ENCODE data around the gene TREML2. TPM values are rescaled to one million over a fixed set of nuclear protein-coding genes. Genes with fewer than 3 reads are reported as not detected.

The TREML2 gene
- total and polyA plus RNA-seq, 2 of the 13 experiments (the other 11 are each of a cell fraction or from before 2014, with no cell fraction given), result not detected

DNA sequence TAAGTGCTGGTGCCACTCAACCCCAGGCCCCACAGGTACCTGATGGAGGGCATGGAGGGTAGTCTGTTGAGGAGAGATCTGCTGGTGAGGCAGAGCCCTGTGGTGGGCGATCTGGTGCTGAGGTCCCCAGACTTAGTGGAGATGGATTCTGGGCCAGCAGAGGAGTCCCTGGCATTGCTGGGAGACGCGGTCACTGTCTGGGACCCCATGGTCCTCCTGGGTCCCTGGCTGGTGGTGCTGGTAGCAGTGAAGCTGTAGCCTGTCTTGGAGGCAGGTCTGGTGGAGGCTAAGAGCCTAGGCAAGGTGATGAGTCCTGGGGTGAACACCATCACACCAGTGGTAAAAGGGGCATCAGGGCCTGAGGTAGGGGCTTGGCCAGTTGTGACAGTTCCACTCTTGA lies 6.6 kb downstream of the TREML2 start:
- in situ Hi-C loops (cut with HindIII; ENCODE audit: extremely low pct_ligation_motif_present, low pct_unique_long_range_greater_than_20kb) (no loop called here), intact Hi-C loops (cut with micrococcal nuclease; ENCODE audit: unreplicated experiment) (no loop called here)
- no TSS peak for BruUV-seq (replicated peaks)
- H3K9me3 ChIP-seq (ENCODE audit: low read length), result peaks cover 12% of the 10 kb centered on the region
- no peaks in the 10 kb centered on the region for H3K79me2 ChIP-seq (ENCODE audit: insufficient read depth, low read length)
- H3K27ac ChIP-seq (ENCODE audit: extremely low read length, insufficient read depth, low read length), result no peak overlapping the region
- POLR2A ChIA-PET, result no interaction called here
- ATAC-seq, result no peak
- no peaks in the 10 kb centered on the region for H4K20me1 ChIP-seq (ENCODE audit: insufficient read depth, low read length)
- H3K4me2 ChIP-seq (ENCODE audit: low read depth, low read length), result no peak overlapping the region
- no peak for FAIRE-seq
- H3K4me3 ChIP-seq (replicated peaks in 1 of 3; ENCODE audit: insufficient read depth in 1 of 3, low read depth in 2 of 3, low read length in 3 of 3), result no peak overlapping the region
- CTCF ChIA-PET (ENCODE audit: low intra/inter-chr PET ratio, low total read pairs), result no interaction called here
- WGBS (ENCODE audit: low lambda C conversion rate), result 0% methylated on average over 3 of the region's 3 CpGs
- H2AFZ ChIP-seq (ENCODE audit: low read length), result no peak overlapping the region
- TF ChIP-seq TARDBP (CRISPR knock-in tag; IDR thresholded peaks at IDR 0.05) (no peak), SYNCRIP (IDR thresholded peaks at IDR 0.05; ENCODE audit: insufficient read depth, low read depth, low read length) (no peak), BRCA1 (CRISPR knock-in tag; IDR thresholded peaks at IDR 0.05) (no peak), ATAD3A (CRISPR knock-in tag; IDR thresholded peaks at IDR 0.05) (no peak), KDM4B (CRISPR knock-in tag; IDR thresholded peaks at IDR 0.05) (no peak), JUND (CRISPR knock-in tag; IDR thresholded peaks at IDR 0.05) (no peak), KDM6A (CRISPR knock-in tag; IDR thresholded peaks at IDR 0.05; ENCODE audit: low read depth) (no peak), KLF9 (CRISPR knock-in tag; IDR thresholded peaks at IDR 0.05; ENCODE audit: low read depth) (no peak)
- TF ChIP-seq, protein P1, sequence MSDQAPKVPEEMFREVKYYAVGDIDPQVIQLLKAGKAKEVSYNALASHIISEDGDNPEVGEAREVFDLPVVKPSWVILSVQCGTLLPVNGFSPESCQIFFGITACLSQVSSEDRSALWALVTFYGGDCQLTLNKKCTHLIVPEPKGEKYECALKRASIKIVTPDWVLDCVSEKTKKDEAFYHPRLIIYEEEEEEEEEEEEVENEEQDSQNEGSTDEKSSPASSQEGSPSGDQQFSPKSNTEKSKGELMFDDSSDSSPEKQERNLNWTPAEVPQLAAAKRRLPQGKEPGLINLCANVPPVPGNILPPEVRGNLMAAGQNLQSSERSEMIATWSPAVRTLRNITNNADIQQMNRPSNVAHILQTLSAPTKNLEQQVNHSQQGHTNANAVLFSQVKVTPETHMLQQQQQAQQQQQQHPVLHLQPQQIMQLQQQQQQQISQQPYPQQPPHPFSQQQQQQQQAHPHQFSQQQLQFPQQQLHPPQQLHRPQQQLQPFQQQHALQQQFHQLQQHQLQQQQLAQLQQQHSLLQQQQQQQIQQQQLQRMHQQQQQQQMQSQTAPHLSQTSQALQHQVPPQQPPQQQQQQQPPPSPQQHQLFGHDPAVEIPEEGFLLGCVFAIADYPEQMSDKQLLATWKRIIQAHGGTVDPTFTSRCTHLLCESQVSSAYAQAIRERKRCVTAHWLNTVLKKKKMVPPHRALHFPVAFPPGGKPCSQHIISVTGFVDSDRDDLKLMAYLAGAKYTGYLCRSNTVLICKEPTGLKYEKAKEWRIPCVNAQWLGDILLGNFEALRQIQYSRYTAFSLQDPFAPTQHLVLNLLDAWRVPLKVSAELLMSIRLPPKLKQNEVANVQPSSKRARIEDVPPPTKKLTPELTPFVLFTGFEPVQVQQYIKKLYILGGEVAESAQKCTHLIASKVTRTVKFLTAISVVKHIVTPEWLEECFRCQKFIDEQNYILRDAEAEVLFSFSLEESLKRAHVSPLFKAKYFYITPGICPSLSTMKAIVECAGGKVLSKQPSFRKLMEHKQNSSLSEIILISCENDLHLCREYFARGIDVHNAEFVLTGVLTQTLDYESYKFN (CRISPR knock-in tag; conservative IDR thresholded peaks at IDR 0.05), result no peak
- H3K4me1 ChIP-seq (ENCODE audit: insufficient read depth, low read length), result no peaks in the 10 kb centered on the region
- peaks cover 2 to 19% of the 10 kb centered on the region in 2 experiments; a peak in 4 of 5 replicates for H3K27me3 ChIP-seq (ENCODE audit: control insufficient read depth in 1 of 2, insufficient read depth in 2 of 2, low read length in 2 of 2)
- no peak overlapping the region for H3K9ac ChIP-seq (ENCODE audit: insufficient read depth, low read depth, low read length)
- DNase-seq (ENCODE audit: low spot score), result no peak
- H3K36me3 ChIP-seq (replicated peaks in 1 of 2; ENCODE audit: control insufficient read depth in 1 of 2, insufficient read depth in 2 of 2, low read length in 2 of 2), result no peaks in the 10 kb centered on the region
